ENCODE data around the gene ZC3H7A. TPM values are rescaled to one million over a fixed set of nuclear protein-coding genes. Genes with fewer than 3 reads are reported as not detected.

Gene ZC3H7A
- total and polyA plus RNA-seq, 4 donors: 12.4 to 37.7 (median 24.7) TPM

DNA sequence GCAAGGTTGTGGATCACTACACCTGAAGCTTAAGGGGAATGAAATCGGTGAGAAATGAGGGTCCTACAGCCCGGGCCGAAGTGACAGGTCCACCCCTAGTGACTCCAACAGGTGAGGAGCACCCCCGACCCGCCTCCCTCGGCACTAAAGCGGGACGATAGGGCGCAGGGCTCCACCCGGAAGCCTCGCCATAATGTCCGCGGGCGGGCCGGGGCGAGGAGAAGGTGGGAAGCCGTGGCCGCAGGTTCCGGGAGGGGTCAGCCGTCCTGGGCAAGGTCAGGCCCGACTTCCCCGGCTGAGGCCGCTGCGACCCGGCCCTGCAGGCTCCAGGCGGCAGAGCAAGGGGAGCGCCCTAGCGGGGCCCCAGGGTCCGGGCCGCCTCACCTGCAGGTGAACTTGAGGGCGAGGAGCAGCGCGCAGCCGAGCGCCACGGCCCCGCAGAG, 54.9 kb downstream of the ZC3H7A start:
- TF ChIP-seq RXRA (IDR thresholded peaks at IDR 0.05) (peak in 1 of 2 donors; percentile 4), SP1 (IDR thresholded peaks at IDR 0.05) (no peak), GABPA (IDR thresholded peaks at IDR 0.05 in 1 of 2, conservative IDR thresholded peaks at IDR 0.05 in 1 of 2) (no peak), RAD21 (IDR thresholded peaks at IDR 0.05) (peak in 1 of 2 donors; percentile 7)
- TF ChIP-seq, protein P1, sequence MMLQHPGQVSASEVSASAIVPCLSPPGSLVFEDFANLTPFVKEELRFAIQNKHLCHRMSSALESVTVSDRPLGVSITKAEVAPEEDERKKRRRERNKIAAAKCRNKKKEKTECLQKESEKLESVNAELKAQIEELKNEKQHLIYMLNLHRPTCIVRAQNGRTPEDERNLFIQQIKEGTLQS (IDR thresholded peaks at IDR 0.05): no peak
- TF ChIP-seq, protein P2, sequence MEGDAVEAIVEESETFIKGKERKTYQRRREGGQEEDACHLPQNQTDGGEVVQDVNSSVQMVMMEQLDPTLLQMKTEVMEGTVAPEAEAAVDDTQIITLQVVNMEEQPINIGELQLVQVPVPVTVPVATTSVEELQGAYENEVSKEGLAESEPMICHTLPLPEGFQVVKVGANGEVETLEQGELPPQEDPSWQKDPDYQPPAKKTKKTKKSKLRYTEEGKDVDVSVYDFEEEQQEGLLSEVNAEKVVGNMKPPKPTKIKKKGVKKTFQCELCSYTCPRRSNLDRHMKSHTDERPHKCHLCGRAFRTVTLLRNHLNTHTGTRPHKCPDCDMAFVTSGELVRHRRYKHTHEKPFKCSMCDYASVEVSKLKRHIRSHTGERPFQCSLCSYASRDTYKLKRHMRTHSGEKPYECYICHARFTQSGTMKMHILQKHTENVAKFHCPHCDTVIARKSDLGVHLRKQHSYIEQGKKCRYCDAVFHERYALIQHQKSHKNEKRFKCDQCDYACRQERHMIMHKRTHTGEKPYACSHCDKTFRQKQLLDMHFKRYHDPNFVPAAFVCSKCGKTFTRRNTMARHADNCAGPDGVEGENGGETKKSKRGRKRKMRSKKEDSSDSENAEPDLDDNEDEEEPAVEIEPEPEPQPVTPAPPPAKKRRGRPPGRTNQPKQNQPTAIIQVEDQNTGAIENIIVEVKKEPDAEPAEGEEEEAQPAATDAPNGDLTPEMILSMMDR (IDR thresholded peaks at IDR 0.05; ENCODE audit: low read depth, low read length, missing input control): no peak
- TF ChIP-seq, protein P3, sequence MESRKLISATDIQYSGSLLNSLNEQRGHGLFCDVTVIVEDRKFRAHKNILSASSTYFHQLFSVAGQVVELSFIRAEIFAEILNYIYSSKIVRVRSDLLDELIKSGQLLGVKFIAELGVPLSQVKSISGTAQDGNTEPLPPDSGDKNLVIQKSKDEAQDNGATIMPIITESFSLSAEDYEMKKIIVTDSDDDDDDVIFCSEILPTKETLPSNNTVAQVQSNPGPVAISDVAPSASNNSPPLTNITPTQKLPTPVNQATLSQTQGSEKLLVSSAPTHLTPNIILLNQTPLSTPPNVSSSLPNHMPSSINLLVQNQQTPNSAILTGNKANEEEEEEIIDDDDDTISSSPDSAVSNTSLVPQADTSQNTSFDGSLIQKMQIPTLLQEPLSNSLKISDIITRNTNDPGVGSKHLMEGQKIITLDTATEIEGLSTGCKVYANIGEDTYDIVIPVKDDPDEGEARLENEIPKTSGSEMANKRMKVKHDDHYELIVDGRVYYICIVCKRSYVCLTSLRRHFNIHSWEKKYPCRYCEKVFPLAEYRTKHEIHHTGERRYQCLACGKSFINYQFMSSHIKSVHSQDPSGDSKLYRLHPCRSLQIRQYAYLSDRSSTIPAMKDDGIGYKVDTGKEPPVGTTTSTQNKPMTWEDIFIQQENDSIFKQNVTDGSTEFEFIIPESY (IDR thresholded peaks at IDR 0.05): no peak
- Histone ChIP-seq H3K4me3 (ENCODE audit: low read depth in 1 of 3, low read length in 3 of 3) (peak overlapping the region; percentile 87 to 88 (median 87)), H3K27me3 (ENCODE audit: control insufficient read depth in 4 of 4, insufficient read depth in 4 of 4, low read length in 3 of 4) (no peaks in the 10 kb centered on the region), H3K27ac (ENCODE audit: low read depth in 1 of 2, low read length in 2 of 2) (peak overlapping the region; percentile 87 to 96), H3K36me3 (ENCODE audit: control insufficient read depth in 4 of 4, insufficient read depth in 3 of 4, low read depth in 1 of 4, low read length in 3 of 4) (peaks cover 0 to 1% (median 0%) of the 10 kb centered on the region in 4 donors), H3K9me3 (ENCODE audit: control insufficient read depth in 4 of 4, low read length in 3 of 4) (no peaks in the 10 kb centered on the region), H3K4me1 (ENCODE audit: control insufficient read depth in 4 of 4, insufficient read depth in 4 of 4, low read length in 3 of 4) (peaks cover 9 to 49% (median 36%) of the 10 kb centered on the region in 4 donors), H3K9ac (ENCODE audit: low read depth in 1 of 2, low read length in 2 of 2) (peak overlapping the region; percentile 34 to 92)
- DNase-seq (ENCODE audit: low spot score): peak; percentile 62
- under 1% methylated on average over 37 of the region's 37 CpGs for WGBS

DNA sequence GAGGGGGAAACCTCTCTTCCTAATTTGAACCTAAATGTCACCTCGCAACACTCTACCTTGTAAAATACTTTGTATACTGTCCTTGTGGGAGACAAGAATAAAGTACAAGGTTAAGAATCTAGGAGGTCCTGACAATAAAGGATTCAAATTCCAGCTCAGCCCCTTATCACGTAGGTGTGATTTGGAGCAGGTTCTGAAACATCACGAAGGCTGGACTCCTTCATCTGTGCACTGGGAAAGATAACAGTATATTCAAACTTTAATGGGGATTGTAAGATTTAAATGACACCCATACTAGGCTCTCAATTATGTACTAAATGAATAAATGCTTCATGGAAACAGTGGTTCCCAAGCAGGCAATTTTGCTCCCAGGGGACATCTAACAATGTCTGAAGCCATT, 56.5 kb downstream of the ZC3H7A start:
- Histone ChIP-seq H3K9ac (ENCODE audit: low read depth in 1 of 2, low read length in 2 of 2) (peak overlapping the region; percentile 34 to 75), H3K36me3 (ENCODE audit: control insufficient read depth in 4 of 4, insufficient read depth in 3 of 4, low read depth in 1 of 4, low read length in 3 of 4) (peaks cover 4 to 5% (median 4%) of the 10 kb centered on the region in 4 donors), H3K9me3 (ENCODE audit: control insufficient read depth in 4 of 4, low read length in 3 of 4) (no peaks in the 10 kb centered on the region), H3K27me3 (ENCODE audit: control insufficient read depth in 4 of 4, insufficient read depth in 4 of 4, low read length in 3 of 4) (no peaks in the 10 kb centered on the region), H3K4me3 (ENCODE audit: low read depth in 1 of 3, low read length in 3 of 3) (peak overlapping the region in 2 of 3 donors; percentile 87 to 88), H3K4me1 (ENCODE audit: control insufficient read depth in 4 of 4, insufficient read depth in 4 of 4, low read length in 3 of 4) (peaks cover 12 to 56% (median 45%) of the 10 kb centered on the region in 4 donors), H3K27ac (ENCODE audit: low read depth in 1 of 2, low read length in 2 of 2) (peak overlapping the region; percentile 87 to 96)
- TF ChIP-seq RXRA (IDR thresholded peaks at IDR 0.05) (no peak), SP1 (IDR thresholded peaks at IDR 0.05) (no peak), FOXA2 (IDR thresholded peaks at IDR 0.05) (no peak), GABPA (IDR thresholded peaks at IDR 0.05 in 1 of 2, conservative IDR thresholded peaks at IDR 0.05 in 1 of 2) (no peak), YY1 (IDR thresholded peaks at IDR 0.05) (no peak)
- TF ChIP-seq, protein P1 (IDR thresholded peaks at IDR 0.05): no peak
- TF ChIP-seq, protein P3 (IDR thresholded peaks at IDR 0.05): no peak
- no peak for DNase-seq (ENCODE audit: low spot score)
- WGBS: 23% methylated on average over 3 of the region's 3 CpGs
